ENCODE results near the gene ILF3.

The ILF3 gene

DNA sequence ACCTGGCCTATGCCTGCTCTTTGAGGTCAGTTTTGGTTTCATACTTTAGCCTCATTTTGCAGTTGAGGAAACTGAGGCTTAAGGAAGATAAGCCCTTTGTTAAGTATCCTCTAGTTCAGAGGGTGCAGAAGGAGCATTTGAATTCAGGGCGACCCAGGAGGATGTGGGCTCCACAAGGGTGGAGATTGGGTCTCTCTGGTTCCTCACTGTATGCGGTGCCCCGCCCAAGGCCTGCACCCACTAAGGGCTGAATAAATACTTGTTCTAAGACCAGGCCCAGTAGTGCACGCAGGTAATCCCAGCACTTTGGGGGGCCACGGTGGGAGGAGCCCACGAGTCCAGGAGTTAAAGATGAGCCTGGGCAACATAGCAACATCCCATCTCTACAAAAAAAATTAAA lies 29.6 kb upstream of the ILF3 start:
- peaks cover 18% of the 10 kb centered on the region for H3K36me3 ChIP-seq (ENCODE audit: control insufficient read depth, low read length)
- no peak overlapping the region for H3K4me3 ChIP-seq (ENCODE audit: low read length)
- no peaks in the 10 kb centered on the region for H3K9me2 ChIP-seq (replicated peaks; ENCODE audit: control insufficient read depth, low read length)
- H3K4me1 ChIP-seq (ENCODE audit: control insufficient read depth, low read length): no peaks in the 10 kb centered on the region
- no peak overlapping the region for H3K27ac ChIP-seq (ENCODE audit: low read depth, low read length)
- no peaks in the 10 kb centered on the region for H3F3A ChIP-seq (ENCODE audit: control insufficient read depth, insufficient read depth)
- H3K4me2 ChIP-seq (ENCODE audit: low read length): no peak overlapping the region
- H3K79me2 ChIP-seq (ENCODE audit: control insufficient read depth, low read length): peaks cover 16% of the 10 kb centered on the region
- H3K9me3 ChIP-seq (ENCODE audit: control insufficient read depth, insufficient read depth, low read length): no peaks in the 10 kb centered on the region
- no peak for TF ChIP-seq EZH2phosphoT487 (IDR thresholded peaks at IDR 0.05; ENCODE audit: borderline replicate concordance, low read length)
- TF ChIP-seq, protein P1, sequence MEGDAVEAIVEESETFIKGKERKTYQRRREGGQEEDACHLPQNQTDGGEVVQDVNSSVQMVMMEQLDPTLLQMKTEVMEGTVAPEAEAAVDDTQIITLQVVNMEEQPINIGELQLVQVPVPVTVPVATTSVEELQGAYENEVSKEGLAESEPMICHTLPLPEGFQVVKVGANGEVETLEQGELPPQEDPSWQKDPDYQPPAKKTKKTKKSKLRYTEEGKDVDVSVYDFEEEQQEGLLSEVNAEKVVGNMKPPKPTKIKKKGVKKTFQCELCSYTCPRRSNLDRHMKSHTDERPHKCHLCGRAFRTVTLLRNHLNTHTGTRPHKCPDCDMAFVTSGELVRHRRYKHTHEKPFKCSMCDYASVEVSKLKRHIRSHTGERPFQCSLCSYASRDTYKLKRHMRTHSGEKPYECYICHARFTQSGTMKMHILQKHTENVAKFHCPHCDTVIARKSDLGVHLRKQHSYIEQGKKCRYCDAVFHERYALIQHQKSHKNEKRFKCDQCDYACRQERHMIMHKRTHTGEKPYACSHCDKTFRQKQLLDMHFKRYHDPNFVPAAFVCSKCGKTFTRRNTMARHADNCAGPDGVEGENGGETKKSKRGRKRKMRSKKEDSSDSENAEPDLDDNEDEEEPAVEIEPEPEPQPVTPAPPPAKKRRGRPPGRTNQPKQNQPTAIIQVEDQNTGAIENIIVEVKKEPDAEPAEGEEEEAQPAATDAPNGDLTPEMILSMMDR (IDR thresholded peaks at IDR 0.05; ENCODE audit: low read depth, low read length, poor library complexity, severe bottlenecking): no peak
- H4K20me1 ChIP-seq (ENCODE audit: control insufficient read depth, insufficient read depth, low read depth, low read length): no peaks in the 10 kb centered on the region
- no peaks in the 10 kb centered on the region for H3K27me3 ChIP-seq (ENCODE audit: control insufficient read depth, low read length)

DNA sequence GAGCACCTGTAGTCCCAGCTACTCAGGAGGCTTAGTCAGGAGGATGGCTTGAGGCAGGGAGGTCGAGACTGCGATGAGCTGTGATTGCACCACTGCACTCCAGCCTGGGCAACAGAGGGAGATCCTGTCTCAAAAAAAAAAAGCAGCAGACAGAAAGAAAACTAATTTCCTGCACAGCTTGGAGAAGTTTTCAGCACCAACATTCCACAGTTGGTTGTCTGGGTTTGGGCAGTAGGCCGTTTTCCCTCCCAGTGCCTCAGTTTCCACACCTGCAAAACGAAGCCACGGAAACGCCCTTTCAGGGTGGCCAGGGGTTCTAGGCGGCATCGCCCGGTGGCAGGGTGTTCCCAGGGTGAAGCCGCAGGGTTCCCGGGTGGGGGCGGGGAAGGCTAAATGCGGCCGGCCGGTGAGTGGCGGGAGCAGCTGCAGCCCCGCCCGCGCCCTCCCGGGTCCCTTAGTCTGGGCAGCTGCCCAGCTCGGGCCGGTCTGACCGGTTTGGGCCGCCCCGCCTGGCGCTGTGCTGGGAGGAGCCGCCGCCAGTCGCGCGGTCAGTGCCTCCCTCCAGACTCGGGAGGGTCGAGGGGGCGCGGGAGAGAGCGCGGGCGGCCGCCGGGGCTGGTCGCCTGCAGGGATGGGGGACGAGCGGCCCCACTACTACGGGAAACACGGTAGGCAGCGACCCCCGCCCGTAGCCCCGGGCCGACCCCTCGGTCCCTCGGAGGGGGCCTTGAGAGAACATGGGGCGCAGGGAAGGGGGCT lies 29.0 kb upstream of the ILF3 start, which contains the start of gene SLC44A2:
Gene SLC44A2, plus strand, starts transcription at position 551 of the 759 bp plus-strand sequence. Its CDS starts 81 bp downstream, at position 632.
- no peak for TF ChIP-seq EZH2phosphoT487 (IDR thresholded peaks at IDR 0.05; ENCODE audit: borderline replicate concordance, low read length)
- TF ChIP-seq, protein P1 (IDR thresholded peaks at IDR 0.05; ENCODE audit: low read depth, low read length, poor library complexity, severe bottlenecking): no peak
- Histone ChIP-seq H3K36me3 (ENCODE audit: control insufficient read depth, low read length) (peaks cover 18% of the 10 kb centered on the region), H3K9me2 (replicated peaks; ENCODE audit: control insufficient read depth, low read length) (no peaks in the 10 kb centered on the region), H3K79me2 (ENCODE audit: control insufficient read depth, low read length) (peaks cover 16% of the 10 kb centered on the region), H3K4me1 (ENCODE audit: control insufficient read depth, low read length) (no peaks in the 10 kb centered on the region), H3K4me2 (ENCODE audit: low read length) (no peak within 1 kb of the TSS), H4K20me1 (ENCODE audit: control insufficient read depth, insufficient read depth, low read depth, low read length) (no peaks in the 10 kb centered on the region), H3K4me3 (ENCODE audit: low read length) (no peak within 1 kb of the TSS), H3K27me3 (ENCODE audit: control insufficient read depth, low read length) (no peaks in the 10 kb centered on the region), H3K9me3 (ENCODE audit: control insufficient read depth, insufficient read depth, low read length) (no peaks in the 10 kb centered on the region), H3F3A (ENCODE audit: control insufficient read depth, insufficient read depth) (no peaks in the 10 kb centered on the region), H3K27ac (ENCODE audit: low read depth, low read length) (no peak within 1 kb of the TSS)

DNA sequence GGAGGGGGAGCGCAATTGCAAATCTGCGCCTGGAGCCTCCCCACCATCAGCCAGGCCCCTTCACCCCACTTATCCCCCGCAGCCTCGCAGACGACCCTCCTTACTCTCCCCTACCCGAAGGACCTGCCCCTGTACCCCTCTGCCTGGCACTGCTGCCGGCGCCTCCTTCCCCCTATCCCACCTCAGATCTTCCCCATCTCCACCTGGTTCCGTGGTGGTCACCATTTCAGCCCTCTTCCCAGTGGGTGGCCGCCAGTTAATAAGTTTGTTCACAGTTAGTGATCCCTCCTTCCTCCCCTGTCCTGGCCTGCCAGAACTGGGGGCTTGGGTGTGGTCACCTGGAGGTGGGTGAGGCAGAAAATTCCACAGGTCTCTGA lies 28.4 kb upstream of the ILF3 start:
- peaks cover 16% of the 10 kb centered on the region for H3K36me3 ChIP-seq (ENCODE audit: control insufficient read depth, low read length)
- TF ChIP-seq, protein P1 (IDR thresholded peaks at IDR 0.05; ENCODE audit: low read depth, low read length, poor library complexity, severe bottlenecking): no peak
- no peak for TF ChIP-seq EZH2phosphoT487 (IDR thresholded peaks at IDR 0.05; ENCODE audit: borderline replicate concordance, low read length)
- H3K27ac ChIP-seq (ENCODE audit: low read depth, low read length): no peak overlapping the region
- H3K4me3 ChIP-seq (ENCODE audit: low read length): no peak overlapping the region
- H3K79me2 ChIP-seq (ENCODE audit: control insufficient read depth, low read length): peaks cover 12% of the 10 kb centered on the region
- no peaks in the 10 kb centered on the region for H3F3A ChIP-seq (ENCODE audit: control insufficient read depth, insufficient read depth)
- H3K27me3 ChIP-seq (ENCODE audit: control insufficient read depth, low read length): no peaks in the 10 kb centered on the region
- H3K4me1 ChIP-seq (ENCODE audit: control insufficient read depth, low read length): no peaks in the 10 kb centered on the region
- no peaks in the 10 kb centered on the region for H4K20me1 ChIP-seq (ENCODE audit: control insufficient read depth, insufficient read depth, low read depth, low read length)
- H3K9me2 ChIP-seq (replicated peaks; ENCODE audit: control insufficient read depth, low read length): no peaks in the 10 kb centered on the region
- no peaks in the 10 kb centered on the region for H3K9me3 ChIP-seq (ENCODE audit: control insufficient read depth, insufficient read depth, low read length)
- no peak overlapping the region for H3K4me2 ChIP-seq (ENCODE audit: low read length)
